GM12801 (cell line): Measurements from ENCODE around the gene SLC34A1.

Source experiments
- CTCF ChIP-seq: IDR thresholded peaks from one replicate; pipeline ENCODE4 v1.5.1; 2011; ENCODE audit warnings: control low read depth; ENCODE audit not compliant: insufficient read length; ENCODE audit errors: extremely low read depth

SLC34A1 gene

GRCh38 chr5:177405312-177405711 lies 21.1 kb downstream of the SLC34A1 start:
- no peak for TF ChIP-seq CTCF

- no peak for TF ChIP-seq CTCF
Observed at GRCh38 chr5:177405805-177406204, 21.6 kb downstream of the SLC34A1 start.

- no peak for TF ChIP-seq CTCF
Observed at GRCh38 chr5:177409043-177409801, 25.0 kb downstream of the SLC34A1 start, which contains the start of gene F12. TSS of gene F12 (minus strand) at chr5:177409564. CDS start at chr5:177409527, 37 bp downstream.

- TF ChIP-seq CTCF: no peak
Observed at GRCh38 chr5:177410575-177410974, 26.3 kb downstream of the SLC34A1 start.

GRCh38 chr5:177412603-177413233 lies 28.5 kb downstream of the SLC34A1 start:
- TF ChIP-seq CTCF: no peak

- no peak for TF ChIP-seq CTCF
Observed at GRCh38 chr5:177414481-177414880, 30.2 kb downstream of the SLC34A1 start.

- no peak for TF ChIP-seq CTCF
Observed at GRCh38 chr5:177419046-177419445, 34.8 kb downstream of the SLC34A1 start.
